Effector CD8-positive, alpha-beta T cell (primary cell): Measurements from ENCODE around the gene ABHD16A.
"Not testable (repeated sequence)": the region's sequence is repeated elsewhere in the genome, so short reads cannot be mapped to it uniquely, and the experiment has no call there.

ENCODE experiments used
- DNase-seq: peaks from one replicate; lab custom pipeline; 2025; lab: John Stamatoyannopoulos, UW

The ABHD16A gene

DNA sequence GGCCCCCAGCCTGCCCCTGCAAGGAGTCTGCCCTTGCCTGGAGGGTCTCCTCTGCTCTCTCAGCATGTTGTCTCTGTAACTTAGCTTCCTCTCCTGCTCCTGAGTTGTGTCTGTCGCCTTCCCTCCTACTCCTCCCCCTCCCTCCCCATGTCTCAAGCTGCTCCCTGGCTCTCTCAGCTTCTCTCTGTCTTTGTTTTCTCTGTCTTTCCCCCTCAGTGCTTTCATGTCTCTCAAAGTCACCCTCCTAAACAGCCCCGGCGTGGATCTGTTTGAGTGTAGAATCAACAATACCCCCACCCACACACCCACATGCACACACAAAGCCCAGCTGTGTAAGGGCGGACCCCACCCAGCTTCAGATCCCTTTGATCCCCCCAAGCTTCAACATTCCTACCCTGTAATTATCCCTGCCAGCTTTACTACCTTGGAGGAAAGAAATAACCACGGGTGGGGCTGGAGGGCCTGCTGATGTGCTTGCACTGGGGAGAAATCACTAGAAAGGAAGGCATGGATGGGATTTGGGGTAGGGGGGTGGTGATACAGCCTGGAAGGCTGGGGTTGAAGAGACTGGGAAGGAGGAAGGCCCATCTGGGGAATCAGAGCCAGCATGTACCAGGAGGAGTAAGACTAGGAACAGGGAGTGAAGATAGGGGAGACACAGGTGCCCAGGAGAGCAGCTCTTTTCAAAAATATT lies 11.0 kb upstream of the ABHD16A start:
- DNase-seq: no peak

DNA sequence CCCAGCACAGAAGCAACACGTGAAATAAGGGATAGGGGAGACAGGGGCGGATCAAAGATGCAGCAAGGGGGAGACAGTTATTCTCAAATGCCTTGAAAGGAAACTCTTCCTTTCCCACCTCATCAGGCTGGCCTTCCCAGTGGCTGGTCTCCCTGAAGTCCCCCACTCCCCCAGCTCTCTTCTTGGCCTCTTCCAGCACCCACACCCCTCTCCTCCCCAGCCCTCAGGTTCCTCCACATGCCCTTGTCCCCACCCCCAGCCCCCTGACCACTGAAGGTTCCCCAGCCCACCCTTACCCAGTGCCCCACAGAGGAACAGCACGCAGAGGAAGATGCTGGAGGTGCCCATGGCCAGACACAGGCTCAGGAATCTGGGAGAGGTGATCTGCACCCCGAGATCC lies 10.3 kb upstream of the ABHD16A start:
- no peak for DNase-seq

- DNase-seq: no peak
Observed at GRCh38 chr6:31712296-31712695, 9.2 kb upstream of the ABHD16A start.

- no peak for DNase-seq
Observed at GRCh38 chr6:31711233-31711632, 8.1 kb upstream of the ABHD16A start.

GRCh38 chr6:31710523-31711219 lies 7.5 kb upstream of the ABHD16A start:
- DNase-seq: no peak

GRCh38 chr6:31709157-31709556 lies 6.0 kb upstream of the ABHD16A start:
- not testable (repeated sequence) for DNase-seq

GRCh38 chr6:31708224-31708623 lies 5.1 kb upstream of the ABHD16A start:
- DNase-seq: no peak

DNA sequence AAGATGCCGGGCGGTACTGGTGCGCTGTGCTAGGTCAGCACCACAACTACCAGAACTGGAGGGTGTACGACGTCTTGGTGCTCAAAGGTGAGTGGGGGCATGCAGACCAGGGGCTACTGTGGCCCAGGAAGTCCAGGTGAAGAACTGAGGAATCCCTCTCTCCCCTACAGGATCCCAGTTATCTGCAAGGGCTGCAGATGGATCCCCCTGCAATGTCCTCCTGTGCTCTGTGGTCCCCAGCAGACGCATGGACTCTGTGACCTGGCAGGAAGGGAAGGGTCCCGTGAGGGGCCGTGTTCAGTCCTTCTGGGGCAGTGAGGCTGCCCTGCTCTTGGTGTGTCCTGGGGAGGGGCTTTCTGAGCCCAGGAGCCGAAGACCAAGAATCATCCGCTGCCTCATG lies 4.6 kb upstream of the ABHD16A start:
- no peak for DNase-seq

- no peak for DNase-seq
Observed at GRCh38 chr6:31706599-31706998, 3.5 kb upstream of the ABHD16A start, which contains the start of gene LY6G6F. Gene LY6G6F, plus strand, starts transcription at chr6:31706866. Its CDS starts 41 bp downstream, at chr6:31706907.

GRCh38 chr6:31705931-31706330 lies 2.8 kb upstream of the ABHD16A start:
- no peak for DNase-seq

- DNase-seq: no peak
Observed at GRCh38 chr6:31702405-31702818, 712 bp downstream of the ABHD16A start.

DNA sequence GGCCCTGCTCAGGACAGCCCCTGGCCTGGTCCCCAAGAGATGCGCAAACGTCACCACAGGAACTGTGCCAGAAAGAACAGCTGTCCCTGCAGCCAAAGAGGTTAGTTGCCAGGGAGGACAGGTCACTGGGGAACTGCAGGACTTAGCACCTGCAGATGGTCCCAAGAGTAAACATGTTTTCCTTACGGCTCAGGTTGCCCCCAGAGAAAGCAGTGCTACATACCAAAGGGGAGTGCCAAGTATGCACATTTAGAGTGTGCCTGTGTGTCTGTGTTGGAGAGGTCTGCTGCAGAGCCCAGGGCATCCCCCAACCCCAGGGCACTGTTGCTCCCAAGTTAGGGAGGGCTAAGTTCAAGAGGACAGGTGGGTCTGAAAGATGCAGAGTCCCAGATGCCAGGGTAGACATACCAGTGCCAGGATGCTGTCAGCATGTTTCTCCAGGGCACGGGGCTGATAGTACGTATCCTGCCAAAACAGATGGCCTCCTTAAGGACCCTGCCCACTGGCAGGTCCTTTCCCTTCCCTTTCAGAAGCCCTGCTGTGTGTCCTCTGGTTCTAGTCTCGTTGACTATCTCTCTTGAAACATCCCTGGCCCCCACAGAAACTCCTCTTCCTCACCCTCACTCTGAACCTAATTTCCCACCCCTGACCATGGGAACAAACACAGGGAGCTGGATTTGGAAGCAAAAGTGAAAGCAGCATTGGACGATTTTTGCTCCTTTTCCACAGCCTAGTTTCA lies 1.3 kb downstream of the ABHD16A start:
- DNase-seq: no peak

GRCh38 chr6:31700740-31701401 lies 2.3 kb downstream of the ABHD16A start:
- DNase-seq: no peak

GRCh38 chr6:31697555-31697954 lies 5.6 kb downstream of the ABHD16A start:
- no peak for DNase-seq

DNA sequence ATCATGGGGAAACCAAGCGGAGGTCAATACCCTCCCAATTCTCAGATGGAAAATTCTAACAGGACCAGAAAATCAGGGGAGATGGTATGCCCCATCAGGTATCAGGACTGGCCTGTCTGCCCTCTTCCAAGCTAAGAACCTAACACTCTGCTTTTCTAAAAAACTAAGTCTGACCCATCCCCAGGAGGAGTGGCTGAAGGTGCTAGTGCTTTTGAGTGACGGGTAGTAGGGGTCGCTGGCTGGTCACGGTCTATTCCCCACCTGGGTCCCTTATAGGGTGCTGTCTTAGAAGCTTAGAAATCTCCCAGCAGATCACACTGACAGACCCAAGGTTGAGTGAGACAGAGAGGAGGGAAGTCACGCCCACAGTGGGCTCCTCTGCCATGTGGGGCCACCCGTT lies 9.6 kb downstream of the ABHD16A start:
- DNase-seq: no peak

GRCh38 chr6:31692886-31693285 lies 10.2 kb downstream of the ABHD16A start:
- DNase-seq: no peak

- DNase-seq: no peak
Observed at GRCh38 chr6:31692353-31692752, 10.8 kb downstream of the ABHD16A start.

- DNase-seq: no peak
Observed at GRCh38 chr6:31691564-31692108, 11.5 kb downstream of the ABHD16A start.

- DNase-seq: no peak
Observed at GRCh38 chr6:31691078-31691463, 12.1 kb downstream of the ABHD16A start.

DNA sequence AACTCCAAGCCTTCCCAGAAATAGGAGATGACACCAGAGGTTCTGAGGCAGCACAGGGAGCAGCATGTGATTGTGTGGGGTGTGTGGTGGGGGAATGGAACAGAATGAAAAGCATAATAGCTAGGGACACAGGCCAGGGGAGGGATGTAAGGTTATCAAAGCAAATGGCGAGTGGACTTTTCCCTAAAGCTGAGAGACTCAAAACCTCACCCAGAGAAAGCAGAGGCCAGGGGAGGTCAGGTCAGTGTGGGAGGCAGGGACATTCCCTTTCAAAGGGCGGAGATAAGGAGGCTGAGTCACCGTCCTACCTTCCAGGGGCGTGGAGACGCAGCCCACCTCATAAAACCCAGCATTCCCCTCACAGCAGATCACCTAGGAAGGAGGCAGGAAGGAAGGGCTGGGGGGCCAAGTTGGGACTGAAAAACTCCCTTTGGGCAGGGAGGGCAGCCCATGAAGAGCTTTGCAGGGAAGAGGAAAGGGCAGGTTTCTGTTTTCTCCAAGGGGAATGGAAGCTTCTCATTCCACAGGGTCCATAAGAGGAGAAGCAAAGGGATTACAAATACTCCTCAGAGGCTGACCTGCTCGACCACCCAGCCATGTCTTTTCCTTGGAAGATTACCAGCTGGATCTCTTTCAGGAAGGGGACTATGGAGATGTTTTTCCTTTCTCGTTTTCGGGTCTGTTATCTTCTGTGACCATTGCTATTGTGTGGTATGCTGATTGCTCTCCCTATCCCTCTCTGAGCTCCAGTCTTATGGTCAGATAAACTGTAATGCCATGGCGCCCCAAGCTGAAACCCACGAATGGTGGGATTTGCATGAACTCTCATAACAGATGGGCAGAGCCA lies 12.7 kb downstream of the ABHD16A start:
- DNase-seq: no peak
